Uterus (tissue), 2 donors: ENCODE results near the gene CLMP.

Source experiments
- CTCF ChIP-seq, 4 experiments: fragments of 200-600 bp in 2 of 4; fragments of 450-650 bp in 2 of 4; sonication (generic) in 2 of 4; IDR thresholded peaks; one replicate each; pipeline ENCODE4 v1.5.1; 2016 to 2019; ENCODE audit warnings: antibody characterized with exemption in 4 of 4, mild to moderate bottlenecking in 2 of 4, moderate library complexity in 1 of 4
- POLR2A ChIP-seq, 2 donors: fragments of 450-650 bp; IDR thresholded peaks; one replicate each; pipeline ENCODE4 v1.6.1; 2016; ENCODE audit warnings: antibody characterized with exemption in 2 of 2, mild to moderate bottlenecking in 1 of 2, moderate library complexity in 1 of 2

- no peak for TF ChIP-seq CTCF (IDR thresholded peaks at IDR 0.05)
- no peak for TF ChIP-seq POLR2A (IDR thresholded peaks at IDR 0.05)
Observed at GRCh38 chr11:123168241-123168640, 26.8 kb downstream of the CLMP start.
